Stimulated activated CD4-positive, alpha-beta T cell treated with anti-CD3 and anti-CD28 coated beads, Interleukin-12 subunit alpha, Interleukin-12 subunit beta, amount 100 ng/mL, for 48 hours (primary cell): ENCODE measurements around the gene DCT.

ENCODE experiments used
- DNase-seq, 3 donors: peaks; one replicate each; pipeline ENCODE4 v3.0.0-alpha.2; 2020; ENCODE audit warnings: low read depth in 2 of 3, low spot score in 1 of 3

DCT gene

GRCh38 chr13:94454906-94455305 lies 24.6 kb downstream of the DCT start:
- DNase-seq, result peak in 2 of 3 donors; percentile 8 to 19

GRCh38 chr13:94454334-94454733 lies 25.1 kb downstream of the DCT start:
- no peak for DNase-seq

GRCh38 chr13:94444826-94445225 lies 34.7 kb downstream of the DCT start:
- no peak for DNase-seq

DNA sequence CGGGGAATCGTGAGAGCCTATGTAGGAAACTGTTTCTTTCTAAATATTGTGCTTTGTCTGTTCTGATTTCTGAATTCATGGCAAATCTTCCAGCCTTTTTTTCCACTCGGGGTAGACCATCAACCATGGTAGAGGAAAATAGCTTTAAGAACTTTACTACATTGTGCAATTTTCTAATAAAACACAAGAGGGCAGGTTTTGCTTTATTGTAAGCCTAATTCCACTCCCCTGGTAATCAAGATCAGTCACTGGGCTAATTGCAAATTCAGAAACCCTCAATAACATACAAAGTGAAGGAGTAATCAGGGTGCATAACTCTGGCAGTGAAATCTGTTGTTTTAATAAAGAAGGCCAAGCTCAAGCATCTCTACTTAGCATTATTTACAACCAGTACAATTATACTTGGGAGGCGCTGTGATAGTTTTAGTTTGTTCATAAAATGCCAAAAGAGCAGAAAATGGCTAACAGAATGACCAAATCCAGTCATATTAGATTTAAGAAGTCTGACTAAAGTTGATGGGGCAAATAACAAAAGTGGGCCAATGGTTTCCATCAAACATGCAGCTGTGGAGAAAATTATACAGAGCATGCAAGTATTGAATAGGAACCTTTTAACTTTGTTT lies 43.8 kb downstream of the DCT start:
- DNase-seq, result no peak

GRCh38 chr13:94433055-94433961 lies 46.2 kb downstream of the DCT start:
- peak in 1 of 3 donors; percentile 17 for DNase-seq

GRCh38 chr13:94431987-94432386 lies 47.5 kb downstream of the DCT start:
- DNase-seq, result no peak

- DNase-seq, result no peak
Measured at GRCh38 chr13:94431574-94431973, 47.9 kb downstream of the DCT start.

DNA sequence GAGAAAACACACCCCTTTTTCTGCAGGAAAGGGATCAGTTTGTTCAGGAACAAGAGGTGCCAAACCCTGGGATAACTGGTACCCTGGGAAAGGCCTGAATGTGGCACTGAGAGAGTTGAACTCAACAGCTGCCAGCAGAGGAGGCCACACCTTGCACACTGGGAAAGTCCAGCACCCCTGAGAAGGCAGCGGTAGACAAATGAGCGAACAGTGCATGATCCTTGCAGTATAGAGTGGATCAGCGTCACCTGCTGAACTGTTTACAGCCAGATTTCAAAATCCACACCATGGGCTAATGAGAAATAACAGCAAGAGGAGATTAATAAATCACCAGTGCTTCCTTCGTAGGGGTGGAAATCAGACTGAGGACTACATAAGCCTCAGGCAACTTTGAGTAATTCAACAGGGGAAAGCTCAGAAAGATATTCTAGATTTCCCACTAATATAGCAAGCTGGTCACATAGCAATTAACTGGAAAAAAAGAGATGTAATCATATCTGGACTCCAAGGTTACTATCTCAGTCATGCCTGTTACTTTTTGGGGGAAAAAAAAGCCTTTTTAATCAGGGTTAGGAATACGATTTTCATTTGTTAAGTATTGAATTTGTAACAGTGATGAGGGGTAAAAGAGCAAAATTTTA lies 52.0 kb downstream of the DCT start:
- no peak for DNase-seq

DNA sequence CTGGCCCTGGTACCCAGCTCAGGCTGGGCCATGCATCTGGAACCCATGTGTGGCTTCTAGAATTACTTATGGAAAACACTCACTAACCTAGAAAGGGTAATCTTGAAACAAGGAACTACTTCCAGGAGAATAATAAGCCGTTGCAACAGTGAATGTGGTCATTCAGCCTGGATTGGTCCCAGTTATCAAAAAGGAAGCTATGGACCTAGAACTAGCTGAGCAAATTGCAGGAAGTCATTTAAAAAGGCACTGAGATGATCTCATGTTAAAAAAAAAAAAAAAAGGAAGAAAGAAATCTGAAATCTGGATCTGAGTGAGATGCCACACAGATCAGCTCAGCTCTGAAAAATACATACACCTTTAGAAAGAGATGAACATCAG lies 59.6 kb downstream of the DCT start:
- DNase-seq, result no peak

- peak in 2 of 3 donors; percentile 44 to 50 for DNase-seq
Measured at GRCh38 chr13:94419304-94419924, 60.1 kb downstream of the DCT start.

GRCh38 chr13:94417294-94417693 lies 62.2 kb downstream of the DCT start:
- no peak for DNase-seq

DNA sequence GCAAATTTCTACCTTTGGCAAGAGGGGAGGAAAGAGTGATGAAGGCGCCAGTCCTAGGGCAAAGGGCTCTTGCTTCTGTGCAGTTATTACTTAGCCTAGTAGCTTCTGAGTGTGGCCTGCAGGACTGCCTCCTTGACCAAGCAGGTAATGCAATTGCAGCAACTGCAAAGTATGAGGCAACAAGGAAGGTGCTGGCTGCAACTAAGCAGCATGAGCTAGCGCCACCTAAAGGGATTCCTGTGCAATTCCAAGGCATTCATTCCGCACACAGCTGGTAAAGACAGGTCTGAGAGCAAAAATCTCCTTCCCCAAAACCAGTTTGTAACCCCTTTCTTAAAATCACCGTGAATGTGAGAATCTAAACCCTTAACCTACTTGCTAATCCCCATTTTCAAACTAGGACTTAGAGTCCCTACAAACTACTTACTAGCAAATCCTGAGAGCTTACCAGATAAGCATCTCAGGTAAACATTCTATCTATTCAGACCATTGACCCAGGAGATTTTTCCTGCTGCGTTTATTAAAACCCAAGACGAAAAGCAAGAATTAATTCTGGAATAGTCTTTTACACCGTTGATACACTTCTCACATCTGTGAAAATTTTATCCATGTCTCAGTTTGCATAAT lies 62.9 kb downstream of the DCT start:
- DNase-seq, result no peak

DNA sequence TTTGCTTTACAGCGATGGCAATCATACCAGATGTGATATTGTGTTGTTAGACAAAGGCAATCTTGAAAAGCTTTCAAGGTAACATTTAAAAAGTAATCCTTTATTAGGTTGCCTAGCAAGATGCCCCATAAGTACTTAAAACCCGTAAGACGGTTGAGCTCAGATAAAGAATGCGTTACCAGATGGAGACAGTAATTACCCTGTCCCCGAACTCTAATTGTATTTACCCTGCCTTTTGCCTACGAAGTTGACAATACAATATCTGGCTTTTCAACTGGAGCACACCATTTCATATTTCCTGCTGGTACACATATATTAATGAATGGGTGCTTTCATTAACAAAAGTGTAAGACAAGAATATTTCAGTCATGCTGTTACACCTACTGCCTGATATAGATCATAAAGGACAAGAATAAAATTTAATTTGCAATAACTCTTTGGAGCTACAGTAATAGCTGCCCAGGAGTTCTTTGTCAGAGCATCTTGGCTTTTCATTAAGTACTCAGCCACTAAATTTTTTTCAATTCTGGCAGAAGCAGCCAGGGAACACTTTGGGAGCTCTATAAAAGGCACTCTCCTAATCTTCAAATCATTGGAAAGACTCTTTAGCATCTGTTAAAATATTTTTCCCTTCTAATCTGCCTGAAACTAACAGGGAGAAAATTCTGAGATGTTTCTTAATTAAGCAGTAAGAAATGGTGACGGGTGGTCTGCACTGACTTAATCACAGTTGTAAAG lies 63.8 kb downstream of the DCT start:
- DNase-seq, result no peak

GRCh38 chr13:94414708-94415107 lies 64.8 kb downstream of the DCT start:
- DNase-seq, result no peak

DNA sequence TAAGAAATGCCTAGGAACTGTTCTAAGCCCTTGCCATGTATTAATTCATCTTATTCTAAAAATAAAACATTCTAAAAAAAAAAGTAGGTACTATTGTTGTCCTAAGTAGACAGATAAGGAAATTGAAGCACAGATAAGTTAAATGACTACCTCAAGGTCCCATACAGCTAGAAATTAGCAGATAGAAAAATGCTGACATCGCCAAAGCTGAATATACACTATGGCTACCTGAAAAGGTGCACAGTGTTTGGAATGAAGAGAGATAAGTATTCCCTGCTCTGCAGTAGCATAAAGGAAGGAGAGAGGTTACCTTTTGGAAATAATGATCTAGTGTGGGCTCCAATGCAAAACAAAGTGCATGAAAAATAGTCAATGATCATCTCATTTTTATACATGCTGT lies 65.3 kb downstream of the DCT start:
- DNase-seq, result no peak

GRCh38 chr13:94413598-94413944 lies 65.9 kb downstream of the DCT start:
- DNase-seq, result no peak

GRCh38 chr13:94412870-94413597 lies 66.4 kb downstream of the DCT start:
- no peak for DNase-seq

GRCh38 chr13:94411747-94412146 lies 67.7 kb downstream of the DCT start:
- no peak for DNase-seq

DNA sequence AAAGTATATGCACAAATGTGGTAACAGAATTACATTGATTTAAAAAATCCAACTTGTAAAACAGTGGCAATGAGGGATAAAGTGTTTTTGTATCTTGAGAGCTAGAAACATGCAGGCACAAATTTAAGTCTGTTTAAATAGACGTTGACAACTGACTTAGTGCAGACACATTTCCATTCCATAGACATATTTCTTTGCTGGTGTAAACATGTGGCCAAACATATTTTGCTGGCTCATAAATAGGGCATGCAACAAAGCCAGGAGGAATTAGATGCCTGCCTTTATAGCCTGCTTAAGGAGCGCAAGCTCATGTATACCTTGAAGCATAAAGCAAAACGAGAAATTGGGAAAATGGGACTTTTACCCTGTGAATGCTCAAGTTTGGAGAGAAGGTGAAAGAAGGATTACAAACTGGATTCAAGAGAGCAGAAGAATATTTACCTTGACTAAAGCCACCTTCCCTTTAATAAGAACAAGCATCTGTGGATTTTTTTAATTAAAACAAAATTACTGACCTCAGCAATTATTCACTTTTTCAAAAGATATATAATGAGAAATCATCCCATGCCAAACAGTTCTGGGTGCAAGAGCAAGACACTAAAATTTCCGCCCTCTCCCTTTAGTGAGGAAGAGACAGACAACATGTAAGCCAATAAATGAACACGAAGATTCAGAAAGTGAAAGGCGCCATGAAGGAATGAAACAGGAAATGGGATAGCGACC lies 71.0 kb downstream of the DCT start:
- no peak for DNase-seq
